GM12891 (cell line): Measurements from ENCODE around the gene GDPD5.

Experiments
- POLR2A ChIP-seq: IDR thresholded peaks from 2 replicates; pipeline ENCODE4 v1.6.1; 2011; ENCODE audit warnings: low read depth, low read length, control low read depth
- POLR2AphosphoS5 ChIP-seq: IDR thresholded peaks from 2 replicates; pipeline ENCODE4 v1.6.1; 2011; ENCODE audit warnings: low read depth, low read length, control low read depth
- TAF1 ChIP-seq: IDR thresholded peaks from 2 replicates; pipeline ENCODE4 v1.6.1; 2011; ENCODE audit warnings: low read depth, low read length, control low read depth

DNA sequence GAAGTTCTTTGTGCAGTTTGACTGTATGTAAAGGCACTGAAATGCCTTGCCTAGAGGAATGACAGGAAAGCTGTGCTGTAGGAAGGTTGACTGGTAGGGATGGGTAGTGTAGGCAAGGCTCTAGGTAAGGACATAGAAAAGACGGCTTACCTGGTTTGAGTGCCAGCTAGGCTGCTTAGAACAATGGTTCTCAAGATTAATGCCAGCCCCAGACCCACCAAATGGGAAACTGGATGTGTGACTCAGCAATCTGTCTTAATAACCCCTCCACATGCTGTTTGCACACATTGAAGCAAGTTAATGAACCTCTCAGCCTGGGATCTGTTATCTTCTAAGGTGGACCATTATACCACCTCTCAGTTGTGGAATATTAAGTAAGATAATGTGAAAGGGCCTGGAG lies 122.7 kb downstream of the GDPD5 start:
- TF ChIP-seq TAF1 (no peak), POLR2AphosphoS5 (no peak; the same call in 1 of the 2 replicates), POLR2A (no peak)
